ENCODE measurements around the gene NTF4.

The NTF4 gene, protein sequence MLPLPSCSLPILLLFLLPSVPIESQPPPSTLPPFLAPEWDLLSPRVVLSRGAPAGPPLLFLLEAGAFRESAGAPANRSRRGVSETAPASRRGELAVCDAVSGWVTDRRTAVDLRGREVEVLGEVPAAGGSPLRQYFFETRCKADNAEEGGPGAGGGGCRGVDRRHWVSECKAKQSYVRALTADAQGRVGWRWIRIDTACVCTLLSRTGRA

DNA sequence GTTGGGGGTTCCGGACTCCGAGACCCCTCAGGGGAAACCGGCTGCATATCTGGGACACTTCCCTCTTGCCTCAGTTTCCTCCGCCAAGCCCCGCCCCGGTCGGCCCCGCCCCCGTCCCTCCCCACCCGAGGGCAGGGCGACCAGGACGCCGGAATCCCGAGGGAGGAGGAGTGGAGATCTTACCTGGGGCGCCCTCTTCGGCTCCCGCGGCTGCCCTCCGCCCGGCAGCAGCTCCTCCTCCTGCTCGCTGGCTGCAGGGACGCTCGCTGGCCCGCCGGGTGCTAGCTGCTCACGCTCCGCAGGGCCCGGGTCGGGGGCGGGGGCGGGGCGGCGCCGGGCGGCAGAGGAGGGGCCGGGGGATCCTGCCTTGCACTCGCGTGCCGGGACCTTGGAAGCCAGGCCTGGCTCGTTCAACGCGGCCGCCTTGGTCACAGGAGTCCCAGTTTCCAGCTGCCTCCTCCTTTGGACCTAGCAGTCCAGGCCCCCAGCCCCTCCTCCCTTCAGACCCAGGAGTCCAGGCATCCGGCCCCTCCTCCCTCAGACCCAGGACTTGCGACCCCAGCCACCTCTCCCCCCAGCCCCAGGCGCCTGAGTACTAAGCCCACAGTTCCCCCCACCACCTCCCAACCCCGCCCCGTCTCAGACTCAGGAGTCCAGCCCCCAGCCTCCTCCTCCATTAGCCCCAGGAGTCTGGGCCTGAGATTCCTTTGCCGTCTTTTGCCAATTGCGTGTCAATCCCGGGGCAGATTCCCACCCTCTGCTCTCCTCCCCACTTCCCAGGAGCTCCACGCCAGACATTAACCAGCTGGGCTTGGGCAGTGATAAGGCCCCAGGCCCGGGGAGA, at the start of gene NTF4:
Gene NTF4 (minus strand): TSS at position 51 of the 844 bp plus-strand sequence. CDS start 2,821 bp downstream, outside the sequence.
- DNase-seq = no peak

DNA sequence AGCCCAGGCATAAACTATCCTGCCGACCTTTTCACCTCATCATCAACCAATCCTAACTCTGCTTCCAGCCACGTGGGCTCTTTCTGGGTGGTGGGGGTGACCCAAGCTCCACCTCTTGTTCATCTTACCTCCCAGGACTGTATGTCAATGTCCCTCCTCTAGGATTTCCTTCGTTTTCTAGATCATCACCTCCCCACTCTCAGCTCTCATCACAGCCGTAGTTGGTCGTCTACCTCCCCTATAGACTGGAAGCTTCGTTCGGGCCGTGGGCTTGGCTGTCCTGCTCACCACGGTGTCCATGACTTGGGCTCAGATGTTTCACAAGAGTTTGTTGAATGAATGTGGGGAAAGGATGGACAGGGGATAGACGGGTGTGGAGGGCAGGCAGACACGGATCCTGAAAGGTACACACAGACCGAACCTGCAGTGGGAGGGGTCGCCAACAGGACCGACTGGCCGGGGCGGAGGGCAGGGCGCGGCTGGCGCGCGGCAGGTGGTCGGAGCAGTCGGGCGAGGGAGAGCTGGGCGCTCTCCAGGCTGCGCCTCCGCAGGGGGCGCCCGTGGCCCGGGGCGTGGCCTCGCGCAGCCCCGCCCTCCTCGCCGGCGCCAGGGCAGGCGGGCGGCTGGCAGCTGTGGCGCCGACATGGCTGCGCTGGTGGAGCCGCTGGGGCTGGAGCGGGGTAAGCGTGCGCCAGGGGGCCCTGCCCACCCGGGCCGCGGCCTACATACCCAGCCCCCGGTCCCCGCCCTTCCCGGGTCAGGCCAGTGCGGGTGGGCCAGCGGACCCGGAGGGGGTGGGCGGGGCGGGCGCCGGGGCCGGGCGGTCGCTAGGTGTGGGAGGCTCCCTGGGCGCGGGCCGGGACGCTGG, 49.4 kb upstream of the NTF4 start, which contains the start of gene LIN7B:
Gene LIN7B (plus strand): TSS at position 609 of the 868 bp plus-strand sequence. CDS start 35 bp downstream, at position 644.
- no peak for DNase-seq

DNA sequence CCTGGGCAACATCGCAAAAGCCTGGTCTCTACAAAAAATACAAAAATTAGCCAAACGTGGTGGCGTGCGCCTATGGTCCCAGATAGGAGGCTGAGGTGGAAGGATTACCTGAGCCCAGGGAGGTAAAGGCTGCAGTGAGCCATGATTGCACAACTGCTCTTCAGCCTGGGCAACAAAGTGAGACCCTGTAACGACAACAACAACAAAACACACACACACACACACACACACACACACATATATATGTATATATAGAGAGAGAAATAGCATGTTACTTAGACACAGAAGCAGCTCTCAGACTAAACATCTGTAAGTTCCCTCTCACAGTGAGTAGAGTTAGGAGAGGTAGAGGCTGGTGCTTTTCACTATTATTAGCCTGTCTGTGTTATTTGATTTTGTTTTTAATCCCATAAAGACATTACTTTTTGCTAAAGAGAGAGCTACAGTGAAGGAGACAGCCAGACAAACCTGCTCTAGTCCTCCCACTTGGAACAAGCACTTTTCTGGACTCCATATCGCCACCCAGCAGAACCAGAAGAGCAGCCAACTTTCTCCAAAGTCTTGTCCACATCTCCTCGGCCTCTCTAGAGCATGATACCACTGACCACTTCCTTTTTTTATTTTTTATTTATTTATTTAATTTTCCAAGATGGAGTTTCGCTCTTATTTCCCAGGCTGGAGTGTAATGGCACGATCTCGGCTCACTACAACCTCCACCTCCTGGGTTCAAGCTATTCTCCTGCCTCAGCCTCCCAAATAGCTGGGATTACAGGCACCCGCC, 46.8 kb upstream of the NTF4 start:
- no peak for DNase-seq

DNA sequence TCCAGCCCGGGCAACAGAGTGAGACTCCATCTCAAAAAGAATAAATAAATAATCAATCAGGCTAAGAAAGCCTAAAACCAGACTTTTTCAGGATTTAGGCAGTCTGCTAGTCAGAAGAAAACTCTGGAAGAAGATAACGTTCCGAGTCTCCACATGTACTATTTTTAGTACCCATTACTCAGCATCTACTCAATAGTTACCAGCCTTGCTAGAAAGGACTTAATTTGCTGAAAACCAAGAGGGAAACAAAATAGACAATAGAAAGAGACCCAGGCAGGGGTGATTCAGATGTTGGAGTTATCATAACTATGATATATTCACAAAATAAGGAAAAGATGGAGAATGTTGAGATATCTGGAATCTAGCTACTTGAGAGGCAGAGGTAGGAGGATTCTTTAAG, 45.9 kb upstream of the NTF4 start:
- no peak for DNase-seq

- no peak for DNase-seq
Measured at GRCh38 chr19:49109569-49110233, 45.1 kb upstream of the NTF4 start.

GRCh38 chr19:49109051-49109450, 44.4 kb upstream of the NTF4 start:
- no peak for DNase-seq

DNA sequence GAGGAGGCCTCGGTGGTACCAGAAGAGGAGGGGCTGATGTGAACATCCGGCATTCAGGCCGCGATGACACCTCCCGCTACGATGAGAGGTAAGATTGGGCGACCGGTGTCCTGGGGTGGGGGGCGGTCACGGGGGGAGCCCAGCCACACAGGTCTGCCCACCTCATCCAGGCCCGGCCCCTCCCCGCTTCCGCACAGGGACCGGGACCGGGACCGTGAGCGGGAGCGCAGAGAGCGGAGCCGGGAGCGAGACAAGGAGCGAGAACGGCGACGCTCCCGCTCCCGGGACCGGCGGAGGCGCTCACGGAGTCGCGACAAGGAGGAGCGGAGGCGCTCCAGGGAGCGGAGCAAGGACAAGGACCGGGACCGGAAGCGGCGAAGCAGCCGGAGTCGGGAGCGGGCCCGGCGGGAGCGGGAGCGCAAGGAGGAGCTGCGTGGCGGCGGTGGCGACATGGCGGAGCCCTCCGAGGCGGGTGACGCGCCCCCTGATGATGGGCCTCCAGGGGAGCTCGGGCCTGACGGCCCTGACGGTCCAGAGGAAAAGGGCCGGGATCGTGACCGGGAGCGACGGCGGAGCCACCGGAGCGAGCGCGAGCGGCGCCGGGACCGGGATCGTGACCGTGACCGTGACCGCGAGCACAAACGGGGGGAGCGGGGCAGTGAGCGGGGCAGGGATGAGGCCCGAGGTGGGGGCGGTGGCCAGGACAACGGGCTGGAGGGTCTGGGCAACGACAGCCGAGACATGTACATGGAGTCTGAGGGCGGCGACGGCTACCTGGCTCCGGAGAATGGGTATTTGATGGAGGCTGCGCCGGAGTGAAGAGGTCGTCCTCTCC, 43.2 kb upstream of the NTF4 start:
- no peak for DNase-seq

DNA sequence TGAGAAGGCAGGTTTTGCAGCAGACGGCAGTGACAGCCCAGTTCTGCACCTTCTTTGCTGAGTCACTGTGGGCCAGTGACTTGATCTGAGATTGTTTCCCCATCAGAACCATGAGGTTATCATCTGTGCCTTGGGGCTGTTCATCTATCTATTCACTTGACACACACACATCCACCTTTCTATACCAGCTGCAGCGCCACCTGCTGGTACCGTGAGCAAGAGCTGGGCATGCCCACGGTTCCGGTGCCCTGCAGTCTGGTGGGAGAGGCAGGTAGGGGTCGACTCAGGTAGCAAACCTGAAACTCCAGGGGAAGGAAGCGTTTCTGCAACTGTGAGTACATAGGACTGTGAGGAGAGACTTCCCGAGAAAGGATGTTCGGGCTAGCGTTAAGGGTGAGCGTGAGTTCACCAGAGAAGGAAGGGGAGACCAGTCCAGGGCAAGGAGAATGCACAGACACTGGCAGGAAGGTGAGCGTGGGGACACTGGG, 42.1 kb upstream of the NTF4 start:
- no peak for DNase-seq

GRCh38 chr19:49104229-49104864, 39.7 kb upstream of the NTF4 start:
- no peak for DNase-seq

DNA sequence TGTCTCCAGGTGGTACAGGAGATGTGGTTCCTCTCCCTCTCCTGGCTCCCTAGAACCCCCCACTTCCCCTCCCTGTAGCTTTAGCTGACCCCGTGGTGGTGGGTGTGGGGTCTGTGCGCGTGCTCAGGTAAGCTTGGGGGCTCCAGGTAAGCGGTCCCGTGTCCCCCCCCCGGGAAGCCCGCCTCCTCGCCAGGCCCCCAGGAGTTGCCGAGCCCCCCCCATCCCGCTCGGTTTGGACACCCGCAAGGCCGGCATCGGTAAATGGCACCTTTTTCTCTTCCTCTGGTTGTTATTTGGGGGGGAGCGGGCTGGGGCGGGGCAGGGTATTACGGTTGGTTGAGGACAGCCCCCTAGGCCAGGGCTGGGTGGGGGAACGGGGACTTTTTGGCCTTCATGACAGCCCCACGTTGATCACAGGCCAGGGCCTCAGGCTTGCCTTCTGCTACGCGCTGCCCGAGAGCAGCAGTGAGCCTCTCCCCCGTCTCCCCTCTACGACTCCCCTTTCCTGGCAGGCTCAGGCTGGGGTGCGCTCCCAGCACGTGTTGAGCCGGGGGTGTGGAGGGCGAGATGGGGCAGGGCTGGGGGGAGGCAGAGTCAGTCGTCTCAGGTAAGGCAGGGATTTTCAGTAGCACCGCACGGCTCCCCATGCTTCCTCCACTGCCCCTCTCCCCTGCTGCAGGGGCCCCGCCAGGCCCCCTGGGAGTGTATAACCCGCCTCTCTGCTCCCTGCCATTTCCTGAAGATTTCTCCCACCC, 38.9 kb upstream of the NTF4 start:
- no peak for DNase-seq

DNA sequence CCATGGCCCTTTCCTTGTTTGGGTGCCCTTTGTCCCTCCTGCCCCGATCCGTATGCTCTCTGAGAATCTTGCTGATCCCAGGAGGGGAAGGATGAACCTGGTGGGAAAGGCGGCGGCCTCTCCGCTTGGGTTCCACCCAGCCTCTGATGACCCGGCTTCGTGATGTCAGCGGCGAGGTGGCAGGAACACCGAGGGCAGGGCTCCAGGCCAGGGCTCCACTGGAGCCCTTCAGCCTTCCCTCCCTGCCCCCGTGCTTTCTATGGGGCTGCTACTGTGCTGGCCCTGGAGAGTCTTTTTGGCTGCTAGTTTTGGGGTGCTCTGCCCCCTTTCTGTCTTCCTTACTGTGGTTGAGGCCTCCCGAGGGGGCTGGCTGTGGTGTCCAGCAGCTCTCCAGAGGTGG, 37.7 kb upstream of the NTF4 start:
- DNase-seq = no peak

GRCh38 chr19:49101160-49101559, 36.5 kb upstream of the NTF4 start:
- DNase-seq = no peak

GRCh38 chr19:49098795-49099194, 34.2 kb upstream of the NTF4 start:
- DNase-seq = no peak

- DNase-seq = peak; percentile 37
Measured at GRCh38 chr19:49097453-49098288, 33.1 kb upstream of the NTF4 start.

- DNase-seq = no peak
Measured at GRCh38 chr19:49094505-49095482, 30.2 kb upstream of the NTF4 start.

DNA sequence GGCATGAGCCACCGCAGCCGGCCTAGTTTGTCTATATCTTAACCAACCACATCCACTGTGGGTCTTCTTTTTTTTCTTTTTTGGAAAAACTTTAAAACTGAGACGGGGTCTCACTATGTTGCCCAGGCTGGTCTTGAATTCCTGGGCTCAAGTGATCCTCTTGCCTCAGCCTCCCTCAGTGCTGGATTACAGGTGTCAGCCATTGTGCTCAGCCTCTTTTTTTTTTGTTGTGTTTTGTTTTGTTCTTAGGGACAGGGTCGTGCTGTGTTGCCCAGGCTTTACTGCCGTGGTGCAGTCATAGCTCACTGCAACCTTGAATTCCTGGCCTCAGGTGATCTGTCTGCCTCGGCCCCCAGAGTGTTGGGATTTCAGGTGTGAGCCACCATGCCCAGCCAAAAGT, 28.1 kb upstream of the NTF4 start:
- no peak for DNase-seq

GRCh38 chr19:49091391-49092038, 26.9 kb upstream of the NTF4 start:
- DNase-seq = no peak

Measured in DMS79 (cell line).